ENCODE measurements around the gene CCNH.

The CCNH gene

DNA sequence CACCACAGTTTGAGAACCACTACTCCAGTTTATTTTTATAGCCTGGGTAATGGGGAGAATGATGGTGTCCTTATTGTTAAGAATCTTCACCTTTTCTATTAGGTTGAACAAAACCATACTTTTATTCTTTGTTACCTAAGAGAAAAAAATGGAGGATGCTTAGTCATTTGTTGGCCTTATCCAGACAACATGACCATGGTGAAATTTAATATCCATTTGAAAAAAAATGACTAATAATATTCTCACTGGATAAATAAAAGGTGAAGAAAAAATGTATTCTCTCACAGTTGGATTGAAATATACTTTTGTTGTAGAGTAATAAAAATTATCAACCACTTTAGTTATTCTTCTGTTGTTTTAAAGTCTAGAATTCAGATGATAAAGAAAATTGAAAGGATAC lies 5.8 kb upstream of the CCNH start:
- no peak overlapping the region for H3K4me3 ChIP-seq (ENCODE audit: low read depth in 1 of 2, low read length in 2 of 2)
- no peak overlapping the region for H2AFZ ChIP-seq (ENCODE audit: low read depth, low read length)
- ATAC-seq (ENCODE audit: insufficient read depth, low read depth) (no peak), DNase-seq (no peak)
- H3K27ac ChIP-seq (ENCODE audit: low read length), result no peak overlapping the region
- no peaks in the 10 kb centered on the region for H3K79me2 ChIP-seq (ENCODE audit: insufficient read depth, low read length)
- H3K9me3 ChIP-seq (ENCODE audit: insufficient read depth, low read length, severe bottlenecking), result no peaks in the 10 kb centered on the region
- H3K9ac ChIP-seq (ENCODE audit: low read depth, low read length), result no peak overlapping the region
- H3K4me2 ChIP-seq (ENCODE audit: insufficient read depth, low read length), result no peak overlapping the region
- H3K27me3 ChIP-seq (ENCODE audit: insufficient read depth, low read length, poor library complexity), result no peaks in the 10 kb centered on the region
- peaks cover 5% of the 10 kb centered on the region; the same call in 1 of the 2 replicates for H3K4me1 ChIP-seq (ENCODE audit: insufficient read depth, low read length)
- no peaks in the 10 kb centered on the region for H3K36me3 ChIP-seq (ENCODE audit: insufficient read depth, low read length)
- no peaks in the 10 kb centered on the region for H4K20me1 ChIP-seq (ENCODE audit: insufficient read depth, low read length)
- TF ChIP-seq, protein P1, sequence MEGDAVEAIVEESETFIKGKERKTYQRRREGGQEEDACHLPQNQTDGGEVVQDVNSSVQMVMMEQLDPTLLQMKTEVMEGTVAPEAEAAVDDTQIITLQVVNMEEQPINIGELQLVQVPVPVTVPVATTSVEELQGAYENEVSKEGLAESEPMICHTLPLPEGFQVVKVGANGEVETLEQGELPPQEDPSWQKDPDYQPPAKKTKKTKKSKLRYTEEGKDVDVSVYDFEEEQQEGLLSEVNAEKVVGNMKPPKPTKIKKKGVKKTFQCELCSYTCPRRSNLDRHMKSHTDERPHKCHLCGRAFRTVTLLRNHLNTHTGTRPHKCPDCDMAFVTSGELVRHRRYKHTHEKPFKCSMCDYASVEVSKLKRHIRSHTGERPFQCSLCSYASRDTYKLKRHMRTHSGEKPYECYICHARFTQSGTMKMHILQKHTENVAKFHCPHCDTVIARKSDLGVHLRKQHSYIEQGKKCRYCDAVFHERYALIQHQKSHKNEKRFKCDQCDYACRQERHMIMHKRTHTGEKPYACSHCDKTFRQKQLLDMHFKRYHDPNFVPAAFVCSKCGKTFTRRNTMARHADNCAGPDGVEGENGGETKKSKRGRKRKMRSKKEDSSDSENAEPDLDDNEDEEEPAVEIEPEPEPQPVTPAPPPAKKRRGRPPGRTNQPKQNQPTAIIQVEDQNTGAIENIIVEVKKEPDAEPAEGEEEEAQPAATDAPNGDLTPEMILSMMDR (IDR thresholded peaks at IDR 0.05; ENCODE audit: borderline replicate concordance, extremely low read depth, low read length, poor library complexity, severe bottlenecking), result no peak
- no peak for TF ChIP-seq EZH2 (IDR thresholded peaks at IDR 0.05; ENCODE audit: borderline replicate concordance, low read depth, low read length, severe bottlenecking)

DNA sequence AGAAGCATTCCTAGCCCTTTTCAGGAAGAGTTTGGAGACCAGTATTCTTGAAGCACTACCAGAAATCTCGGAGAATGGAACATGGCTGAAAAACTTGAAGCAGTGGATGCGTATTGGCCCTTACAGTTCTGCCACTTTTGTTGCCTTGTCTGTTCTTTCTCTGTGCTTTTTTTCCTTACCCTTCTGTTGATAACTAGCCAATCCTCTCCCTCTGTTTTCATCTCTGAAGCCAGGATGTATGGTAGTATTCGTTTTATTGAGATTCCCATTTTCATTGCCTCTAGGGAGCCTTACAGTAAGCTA lies 564 bp upstream of the CCNH start:
- Histone ChIP-seq H3K9ac (ENCODE audit: low read depth, low read length) (peak overlapping the region; percentile 84), H3K4me1 (ENCODE audit: insufficient read depth, low read length) (peaks cover 36% of the 10 kb centered on the region), H4K20me1 (ENCODE audit: insufficient read depth, low read length) (0 out of 2 replicates have a peak, but pooled peaks cover 4% of the 10 kb centered on the region), H3K4me2 (ENCODE audit: insufficient read depth, low read length) (peak overlapping the region; percentile 75), H3K79me2 (ENCODE audit: insufficient read depth, low read length) (peaks cover 37% of the 10 kb centered on the region), H3K27me3 (ENCODE audit: insufficient read depth, low read length, poor library complexity) (no peaks in the 10 kb centered on the region), H2AFZ (ENCODE audit: low read depth, low read length) (peak overlapping the region; percentile 90), H3K27ac (ENCODE audit: low read length) (peak overlapping the region; percentile 71), H3K36me3 (ENCODE audit: insufficient read depth, low read length) (peaks cover 26% of the 10 kb centered on the region), H3K4me3 (ENCODE audit: low read depth in 1 of 2, low read length in 2 of 2) (peak overlapping the region; percentile 32 to 90; a peak in 3 of 4 replicates), H3K9me3 (ENCODE audit: insufficient read depth, low read length, severe bottlenecking) (no peaks in the 10 kb centered on the region)
- ATAC-seq (ENCODE audit: insufficient read depth, low read depth) (no peak), DNase-seq (no peak)
- TF ChIP-seq, protein P1 (IDR thresholded peaks at IDR 0.05; ENCODE audit: borderline replicate concordance, extremely low read depth, low read length, poor library complexity, severe bottlenecking), result no peak
- no peak for TF ChIP-seq EZH2 (IDR thresholded peaks at IDR 0.05; ENCODE audit: borderline replicate concordance, low read depth, low read length, severe bottlenecking)

DNA sequence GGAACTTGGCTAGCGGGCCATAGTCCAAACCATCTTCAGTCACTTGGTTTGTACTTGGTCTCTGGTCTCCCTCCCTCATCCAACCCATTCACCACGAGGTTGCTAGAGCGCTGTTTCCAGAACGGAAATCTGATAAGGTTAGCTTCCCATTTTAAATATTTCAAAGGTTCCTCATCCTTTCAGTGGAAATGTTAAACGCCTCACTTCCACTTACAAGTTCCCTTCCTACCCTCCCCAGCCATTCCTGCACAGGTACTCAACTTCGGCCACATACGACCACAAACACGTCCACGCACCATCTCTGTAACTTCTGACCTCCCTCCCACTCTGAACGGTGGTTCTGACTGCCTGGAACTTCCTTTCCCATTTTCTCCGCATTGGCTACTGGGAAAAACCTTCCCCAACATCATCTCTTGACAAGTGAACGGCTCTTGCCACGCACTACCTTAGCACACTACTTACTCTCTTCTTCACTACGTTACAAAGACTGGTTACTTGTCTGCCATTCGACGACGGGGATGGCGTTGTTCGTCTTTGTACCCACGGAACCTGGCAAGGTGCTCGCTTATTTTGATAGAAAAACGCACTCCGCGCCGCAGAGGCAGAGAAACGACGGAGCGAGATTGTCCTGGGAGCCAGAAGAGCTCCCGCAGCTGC lies 629 bp downstream of the CCNH start:
- Histone ChIP-seq H3K9ac (ENCODE audit: low read depth, low read length) (peak overlapping the region; percentile 84), H3K9me3 (ENCODE audit: insufficient read depth, low read length, severe bottlenecking) (no peaks in the 10 kb centered on the region), H3K36me3 (ENCODE audit: insufficient read depth, low read length) (peaks cover 38% of the 10 kb centered on the region), H3K79me2 (ENCODE audit: insufficient read depth, low read length) (peaks cover 39% of the 10 kb centered on the region), H3K27ac (ENCODE audit: low read length) (peak overlapping the region; percentile 95), H3K4me3 (ENCODE audit: low read depth in 1 of 2, low read length in 2 of 2) (peak overlapping the region; percentile 65 to 90), H3K4me1 (ENCODE audit: insufficient read depth, low read length) (peaks cover 36% of the 10 kb centered on the region), H3K27me3 (ENCODE audit: insufficient read depth, low read length, poor library complexity) (no peaks in the 10 kb centered on the region), H4K20me1 (ENCODE audit: insufficient read depth, low read length) (0 out of 2 replicates have a peak, but pooled peaks cover 4% of the 10 kb centered on the region), H3K4me2 (ENCODE audit: insufficient read depth, low read length) (peak overlapping the region; percentile 75), H2AFZ (ENCODE audit: low read depth, low read length) (peak overlapping the region; percentile 99)
- DNase-seq (peak; percentile 16), ATAC-seq (ENCODE audit: insufficient read depth, low read depth) (peak; percentile 28)
- TF ChIP-seq, protein P1 (IDR thresholded peaks at IDR 0.05; ENCODE audit: borderline replicate concordance, extremely low read depth, low read length, poor library complexity, severe bottlenecking), result no peak
- TF ChIP-seq EZH2 (IDR thresholded peaks at IDR 0.05; ENCODE audit: borderline replicate concordance, low read depth, low read length, severe bottlenecking), result no peak

All from DND-41 (cell line).